ENCODE data around the gene BCAS3. TPM values are rescaled to one million over a fixed set of nuclear protein-coding genes. Genes with fewer than 3 reads are reported as not detected.

Gene BCAS3
- total RNA-seq, 1 experiment from 2014 or later, result 14.4 TPM

- Histone ChIP-seq H3K4me1 (ENCODE audit: insufficient read depth, low read length, poor library complexity, severe bottlenecking) (peaks cover 29% of the 10 kb centered on the region), H3K27ac (ENCODE audit: low read depth, low read length, poor library complexity, severe bottlenecking) (no peak overlapping the region), H3K27me3 (replicated peaks; ENCODE audit: insufficient read depth, low read depth, low read length, poor library complexity) (peaks cover 69% of the 10 kb centered on the region), H3K36me3 (ENCODE audit: insufficient read depth, low read length, poor library complexity, severe bottlenecking) (no peaks in the 10 kb centered on the region), H3K9me3 (ENCODE audit: low read depth, low read length, poor library complexity, severe bottlenecking) (no peaks in the 10 kb centered on the region), H3K4me3 (ENCODE audit: low read depth, low read length, poor library complexity, severe bottlenecking) (no peak overlapping the region)
- ChIA-PET CTCF (interaction anchor here (0.6 kb wide), 1 partner anchor 686 kb away, joined by 3 read pairs; no protein-coding TSS in a partner anchor), POLR2A (ENCODE audit: low non-redundant PET) (no interaction called here)
- intact Hi-C loops (cut with micrococcal nuclease; ENCODE audit: unreplicated experiment), result no loop called here
- no peak for TF ChIP-seq EZH2 (IDR thresholded peaks at IDR 0.05; ENCODE audit: borderline replicate concordance, low read depth, low read length, poor library complexity, severe bottlenecking)
- TF ChIP-seq, protein P1, sequence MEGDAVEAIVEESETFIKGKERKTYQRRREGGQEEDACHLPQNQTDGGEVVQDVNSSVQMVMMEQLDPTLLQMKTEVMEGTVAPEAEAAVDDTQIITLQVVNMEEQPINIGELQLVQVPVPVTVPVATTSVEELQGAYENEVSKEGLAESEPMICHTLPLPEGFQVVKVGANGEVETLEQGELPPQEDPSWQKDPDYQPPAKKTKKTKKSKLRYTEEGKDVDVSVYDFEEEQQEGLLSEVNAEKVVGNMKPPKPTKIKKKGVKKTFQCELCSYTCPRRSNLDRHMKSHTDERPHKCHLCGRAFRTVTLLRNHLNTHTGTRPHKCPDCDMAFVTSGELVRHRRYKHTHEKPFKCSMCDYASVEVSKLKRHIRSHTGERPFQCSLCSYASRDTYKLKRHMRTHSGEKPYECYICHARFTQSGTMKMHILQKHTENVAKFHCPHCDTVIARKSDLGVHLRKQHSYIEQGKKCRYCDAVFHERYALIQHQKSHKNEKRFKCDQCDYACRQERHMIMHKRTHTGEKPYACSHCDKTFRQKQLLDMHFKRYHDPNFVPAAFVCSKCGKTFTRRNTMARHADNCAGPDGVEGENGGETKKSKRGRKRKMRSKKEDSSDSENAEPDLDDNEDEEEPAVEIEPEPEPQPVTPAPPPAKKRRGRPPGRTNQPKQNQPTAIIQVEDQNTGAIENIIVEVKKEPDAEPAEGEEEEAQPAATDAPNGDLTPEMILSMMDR (conservative IDR thresholded peaks at IDR 0.05; ENCODE audit: low read depth, low read length), result no peak
- no peak for DNase-seq (ENCODE audit: low spot score)
- BruUV-seq (replicated peaks), result no TSS peak
Measured at GRCh38 chr17:61406971-61407911, 729.6 kb downstream of the BCAS3 start.

- H3K27me3 ChIP-seq (replicated peaks; ENCODE audit: insufficient read depth, low read depth, low read length, poor library complexity), result peaks cover 58% of the 10 kb centered on the region
- POLR2A ChIA-PET (ENCODE audit: low non-redundant PET), result no interaction called here
- no peak for DNase-seq (ENCODE audit: low spot score)
Measured at GRCh38 chr17:61408151-61409041, 730.7 kb downstream of the BCAS3 start.

More at GRCh38 chr17:61408151-61409041, 730.7 kb downstream of the BCAS3 start:
- Histone ChIP-seq H3K9me3 (ENCODE audit: low read depth, low read length, poor library complexity, severe bottlenecking) (no peaks in the 10 kb centered on the region), H3K36me3 (ENCODE audit: insufficient read depth, low read length, poor library complexity, severe bottlenecking) (no peaks in the 10 kb centered on the region), H3K4me3 (ENCODE audit: low read depth, low read length, poor library complexity, severe bottlenecking) (no peak overlapping the region), H3K4me1 (ENCODE audit: insufficient read depth, low read length, poor library complexity, severe bottlenecking) (peaks cover 28% of the 10 kb centered on the region), H3K27ac (ENCODE audit: low read depth, low read length, poor library complexity, severe bottlenecking) (no peak overlapping the region)
- CTCF ChIA-PET, result no interaction called here
- BruUV-seq (replicated peaks), result no TSS peak
- TF ChIP-seq EZH2 (IDR thresholded peaks at IDR 0.05; ENCODE audit: borderline replicate concordance, low read depth, low read length, poor library complexity, severe bottlenecking), result no peak
- TF ChIP-seq, protein P1 (conservative IDR thresholded peaks at IDR 0.05; ENCODE audit: low read depth, low read length), result no peak
- intact Hi-C loops (cut with micrococcal nuclease; ENCODE audit: unreplicated experiment), result no loop called here

All from A673 (cell line).